A549 (cell line): Measurements from ENCODE around the gene FGD2. TPM values are rescaled to one million over a fixed set of nuclear protein-coding genes. Genes with fewer than 3 reads are reported as not detected.

Source experiments
- BHLHE40 ChIP-seq: IDR thresholded peaks from 2 replicates; pipeline ENCODE4 v1.6.1; 2012; ENCODE audit warnings: low read depth, low read length, inconsistent platforms
- CEBPB ChIP-seq, 2 experiments: fragments of >200 bp in 1 of 2; sonication (Bioruptor Twin) in 1 of 2; formaldehyde crosslinking in 1 of 2; IDR thresholded peaks; 2 replicates each; pipeline ENCODE4 v1.6.1; 2012 to 2016
- EHMT2 ChIP-seq: fragments of 200-600 bp; sonication (generic); IDR thresholded peaks from 2 replicates; pipeline ENCODE4 v1.6.1; 2016; ENCODE audit warnings: antibody characterized with exemption, low read depth, mild to moderate bottlenecking, moderate library complexity
- ELK1 ChIP-seq: fragments of 150-350 bp; IDR thresholded peaks from 2 replicates; pipeline ENCODE4 v1.6.1; 2014; ENCODE audit warnings: low read depth, mild to moderate bottlenecking, low read length
- EP300 ChIP-seq, 2 experiments: fragments of >200 bp; sonication (Bioruptor Twin); formaldehyde crosslinking; IDR thresholded peaks; 2 replicates in 1 of 2; 3 replicates in 1 of 2; pipeline ENCODE4 v1.6.1; 2016 to 2017
- FOSL2 ChIP-seq, 2 experiments: fragments of 450-650 bp in 1 of 2; fragments of >200 bp in 1 of 2; sonication (Bioruptor Twin) in 1 of 2; formaldehyde crosslinking; IDR thresholded peaks; 2 replicates each; pipeline versions ENCODE4 v1.5.0 to v1.6.1; 2016 to 2020; ENCODE audit warnings: mild to moderate bottlenecking in 1 of 2, moderate library complexity in 1 of 2
- FOXS1 ChIP-seq: fragments of 250-450 bp; sonication (Bioruptor Pico); IDR thresholded peaks from 2 replicates; pipeline ENCODE4 v1.5.0; 2020; ENCODE audit warnings: mild to moderate bottlenecking, moderate library complexity
- GATA3 ChIP-seq: IDR thresholded peaks from 2 replicates; pipeline ENCODE4 v1.6.1; 2012; ENCODE audit warnings: borderline replicate concordance
- HDAC2 ChIP-seq: fragments of 200-600 bp; sonication (generic); IDR thresholded peaks from 2 replicates; pipeline ENCODE4 v1.6.1; 2016
- HES2 ChIP-seq: fragments of >200 bp; sonication (Bioruptor Twin); formaldehyde crosslinking; IDR thresholded peaks from 2 replicates; pipeline ENCODE4 v1.6.1; 2016
- HMGXB4 ChIP-seq: fragments of 250-450 bp; sonication (Bioruptor Pico); IDR thresholded peaks from 2 replicates; pipeline ENCODE4 v1.5.0; 2021; ENCODE audit warnings: mild to moderate bottlenecking, moderate library complexity, borderline replicate concordance
- HOXB13 ChIP-seq: fragments of 250-450 bp; sonication (Bioruptor Pico); IDR thresholded peaks from 2 replicates; pipeline ENCODE4 v1.5.0; 2020; ENCODE audit warnings: low read depth, mild to moderate bottlenecking, moderate library complexity
- JUNB ChIP-seq: fragments of >200 bp; sonication (Bioruptor Twin); formaldehyde crosslinking; IDR thresholded peaks from 2 replicates; pipeline ENCODE4 v1.6.1; 2016
- KDM1A ChIP-seq: fragments of 200-600 bp; sonication (generic); IDR thresholded peaks from 2 replicates; pipeline ENCODE4 v1.6.1; 2016; ENCODE audit warnings: low read depth, mild to moderate bottlenecking
- KDM5A ChIP-seq: fragments of 200-600 bp; sonication (generic); IDR thresholded peaks from 2 replicates; pipeline ENCODE4 v1.6.1; 2016; ENCODE audit warnings: antibody characterized with exemption, mild to moderate bottlenecking
- MAFK ChIP-seq: fragments of 450-650 bp; IDR thresholded peaks from 2 replicates; pipeline ENCODE4 v1.6.1; 2014; ENCODE audit not compliant: partially characterized antibody
- MAX ChIP-seq: IDR thresholded peaks from 2 replicates; pipeline ENCODE4 v1.6.1; 2012
- MAZ ChIP-seq: fragments of 150-350 bp; IDR thresholded peaks from 2 replicates; pipeline ENCODE4 v1.6.1; 2014; ENCODE audit warnings: antibody characterized with exemption, low read depth, low read length, borderline replicate concordance
- MYC ChIP-seq: IDR thresholded peaks from 2 replicates; pipeline ENCODE4 v1.6.1; 2012; ENCODE audit warnings: mild to moderate bottlenecking, inconsistent platforms, low read length, improper control_type of control experiment, borderline replicate concordance
- NR3C1 ChIP-seq: fragments of >200 bp; sonication (Bioruptor Twin); formaldehyde crosslinking; IDR thresholded peaks from 3 replicates; pipeline ENCODE4 v1.6.1; 2017
- PHF8 ChIP-seq: fragments of 200-600 bp; sonication (generic); IDR thresholded peaks from 2 replicates; pipeline ENCODE4 v1.6.1; 2016; ENCODE audit warnings: low read depth, mild to moderate bottlenecking, antibody characterized with exemption, moderate library complexity, borderline replicate concordance
- POLR2AphosphoS2 ChIP-seq: conservative IDR thresholded peaks from 2 replicates; pipeline ENCODE4 v1.6.1; 2012; ENCODE audit warnings: low read length, improper control_type of control experiment, inconsistent platforms
- RAD21 ChIP-seq, 2 experiments: fragments of >200 bp in 1 of 2; sonication (Bioruptor Twin) in 1 of 2; formaldehyde crosslinking in 1 of 2; IDR thresholded peaks in 1 of 2; conservative IDR thresholded peaks in 1 of 2; 2 replicates in 1 of 2; 3 replicates in 1 of 2; pipeline ENCODE4 v1.6.1; 2012 to 2018; ENCODE audit warnings: inconsistent platforms in 1 of 2
- RFX5 ChIP-seq: fragments of 450-650 bp; IDR thresholded peaks from 2 replicates; pipeline ENCODE4 v1.7.1; 2014; ENCODE audit warnings: antibody characterized with exemption, mild to moderate bottlenecking, moderate library complexity
- RNF2 ChIP-seq: fragments of 200-600 bp; sonication (generic); IDR thresholded peaks from 2 replicates; pipeline ENCODE4 v1.6.1; 2016; ENCODE audit warnings: low read depth, mild to moderate bottlenecking, antibody characterized with exemption, moderate library complexity, borderline replicate concordance
- ZC3H11A ChIP-seq: fragments of 450-650 bp; IDR thresholded peaks from 2 replicates; pipeline ENCODE4 v1.6.1; 2014; ENCODE audit warnings: antibody characterized with exemption, mild to moderate bottlenecking
- ZFP36 ChIP-seq: fragments of 450-650 bp; IDR thresholded peaks from 2 replicates; pipeline ENCODE4 v1.6.1; 2014; ENCODE audit warnings: borderline replicate concordance; ENCODE audit not compliant: partially characterized antibody
- ZSCAN20 ChIP-seq: fragments of 250-450 bp; sonication (Bioruptor Pico); IDR thresholded peaks from 2 replicates; pipeline ENCODE4 v1.8.0; 2022; ENCODE audit warnings: mild to moderate bottlenecking, moderate library complexity
- polyA plus RNA-seq, 4 experiments: library from polyadenylated mRNA; depleted of rRNA in 3 of 4; stranded (reverse); fragments of >200 nt; fragmentation: RNase III in 1 of 4; extraction: RNeasy Plus Mini Kit Qiagen cat#74134 plus additional on column Dnase treatment in 1 of 4; gene quantifications; 2 replicates in 3 of 4; 3 replicates in 1 of 4; pipeline ENCODE4 v1.2.3, GENCODE V29; 2011 to 2017
- TF ChIP-seq, protein P1 (sequence below): fragments of >200 bp; sonication (Bioruptor Twin); formaldehyde crosslinking; IDR thresholded peaks from 3 replicates; pipeline ENCODE4 v1.5.1; 2016
- TF ChIP-seq, protein P2 (sequence below): IDR thresholded peaks from 2 replicates; pipeline ENCODE4 v1.6.1; 2012

FGD2 gene
- polyA plus RNA-seq, 2 of the 4 experiments (the other 2 are of a cell fraction): not detected

GRCh38 chr6:37059344-37060194 is 54.1 kb downstream of the FGD2 start (continued):
- TF ChIP-seq, protein P1, sequence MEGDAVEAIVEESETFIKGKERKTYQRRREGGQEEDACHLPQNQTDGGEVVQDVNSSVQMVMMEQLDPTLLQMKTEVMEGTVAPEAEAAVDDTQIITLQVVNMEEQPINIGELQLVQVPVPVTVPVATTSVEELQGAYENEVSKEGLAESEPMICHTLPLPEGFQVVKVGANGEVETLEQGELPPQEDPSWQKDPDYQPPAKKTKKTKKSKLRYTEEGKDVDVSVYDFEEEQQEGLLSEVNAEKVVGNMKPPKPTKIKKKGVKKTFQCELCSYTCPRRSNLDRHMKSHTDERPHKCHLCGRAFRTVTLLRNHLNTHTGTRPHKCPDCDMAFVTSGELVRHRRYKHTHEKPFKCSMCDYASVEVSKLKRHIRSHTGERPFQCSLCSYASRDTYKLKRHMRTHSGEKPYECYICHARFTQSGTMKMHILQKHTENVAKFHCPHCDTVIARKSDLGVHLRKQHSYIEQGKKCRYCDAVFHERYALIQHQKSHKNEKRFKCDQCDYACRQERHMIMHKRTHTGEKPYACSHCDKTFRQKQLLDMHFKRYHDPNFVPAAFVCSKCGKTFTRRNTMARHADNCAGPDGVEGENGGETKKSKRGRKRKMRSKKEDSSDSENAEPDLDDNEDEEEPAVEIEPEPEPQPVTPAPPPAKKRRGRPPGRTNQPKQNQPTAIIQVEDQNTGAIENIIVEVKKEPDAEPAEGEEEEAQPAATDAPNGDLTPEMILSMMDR: peak; percentile 63
- TF ChIP-seq MAX (peak; percentile 80), MYC (no peak; the same call in 1 of the 2 replicates), EP300 (IDR thresholded peaks at IDR 0.05) (peak in 1 of 2 experiments; percentile 40; a peak in 1 of 5 replicates), MAFK (peak; percentile 98), MAZ (no peak), HDAC2 (no peak), HOXB13 (CRISPR knock-in tag) (peak; percentile 91), EHMT2 (no peak), KDM5A (no peak), ZSCAN20 (CRISPR knock-in tag) (no peak), ZC3H11A (no peak), HMGXB4 (CRISPR knock-in tag) (no peak), CEBPB (IDR thresholded peaks at IDR 0.05) (no peak), RFX5 (no peak), ZFP36 (no peak), HES2 (no peak), FOXS1 (CRISPR knock-in tag) (0 out of 2 replicates have a peak, but pooled peaks have one; percentile 24), GATA3 (peak; percentile 33; the same call in 1 of the 2 replicates), RAD21 (conservative IDR thresholded peaks at IDR 0.05 in 1 of 2, IDR thresholded peaks at IDR 0.05 in 1 of 2) (peak; percentile 71 to 81), JUNB (peak; percentile 83), ELK1 (no peak), KDM1A (no peak), BHLHE40 (0 out of 2 replicates have a peak, but pooled peaks have one; percentile 8), RNF2 (no peak), POLR2AphosphoS2 (no peak), NR3C1 (no peak), PHF8 (no peak), FOSL2 (IDR thresholded peaks at IDR 0.05) (peak; percentile 73; the same call in 1 of the 2 replicates), FOSL2 (CRISPR knock-in tag; IDR thresholded peaks at IDR 0.05) (peak; percentile 92)
- TF ChIP-seq, protein P2, sequence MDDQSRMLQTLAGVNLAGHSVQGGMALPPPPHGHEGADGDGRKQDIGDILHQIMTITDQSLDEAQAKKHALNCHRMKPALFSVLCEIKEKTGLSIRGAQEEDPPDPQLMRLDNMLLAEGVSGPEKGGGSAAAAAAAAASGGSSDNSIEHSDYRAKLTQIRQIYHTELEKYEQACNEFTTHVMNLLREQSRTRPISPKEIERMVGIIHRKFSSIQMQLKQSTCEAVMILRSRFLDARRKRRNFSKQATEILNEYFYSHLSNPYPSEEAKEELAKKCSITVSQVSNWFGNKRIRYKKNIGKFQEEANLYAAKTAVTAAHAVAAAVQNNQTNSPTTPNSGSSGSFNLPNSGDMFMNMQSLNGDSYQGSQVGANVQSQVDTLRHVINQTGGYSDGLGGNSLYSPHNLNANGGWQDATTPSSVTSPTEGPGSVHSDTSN: no peak
